ENCODE results near the gene TXLNB. TPM values are rescaled to one million over a fixed set of nuclear protein-coding genes. Genes with fewer than 3 reads are reported as not detected.

TXLNB gene
- polyA plus RNA-seq, 1 of the 3 experiments (the other 2 are of a cell fraction) = 0.12 TPM

- no peak for DNase-seq
- no peaks in the 10 kb centered on the region for H4K20me1 ChIP-seq (ENCODE audit: insufficient read depth)
- peaks cover 4% of the 10 kb centered on the region; the same call in 1 of the 2 replicates for H3K27me3 ChIP-seq (ENCODE audit: insufficient read depth)
- H3K36me3 ChIP-seq (replicated peaks in 1 of 2; ENCODE audit: control insufficient read depth in 1 of 2, insufficient read depth in 2 of 2, low read length in 1 of 2) = no peaks in the 10 kb centered on the region
- H3K4me1 ChIP-seq (ENCODE audit: control insufficient read depth in 1 of 2, insufficient read depth in 2 of 2, low read depth in 1 of 2, low read length in 1 of 2) = no peaks in the 10 kb centered on the region
- H3K4me3 ChIP-seq (ENCODE audit: low read depth in 2 of 2, low read length in 1 of 2) = no peak overlapping the region
- H3K9me2 ChIP-seq = no peaks in the 10 kb centered on the region
- ChIA-PET POLR2A (no interaction called here), CTCF (no interaction called here)
- H3F3A ChIP-seq (replicated peaks; ENCODE audit: insufficient read depth) = no peaks in the 10 kb centered on the region
- H2AFZ ChIP-seq (ENCODE audit: low read depth) = no peak overlapping the region
- 10% methylated on average over 5 of the region's 5 CpGs for WGBS (ENCODE audit: low lambda C conversion rate)
- H3K4me2 ChIP-seq = no peak overlapping the region
- H3K9me3 ChIP-seq = peaks cover 4% of the 10 kb centered on the region; the same call in 1 of the 2 replicates
- TF ChIP-seq USF2 (IDR thresholded peaks at IDR 0.05; ENCODE audit: borderline replicate concordance, low read depth, low read length) = no peak
- no peak for TF ChIP-seq RAD21 (IDR thresholded peaks at IDR 0.05; ENCODE audit: low read length)
- no peak for TF ChIP-seq REST (IDR thresholded peaks at IDR 0.05; ENCODE audit: low read depth, low read length)
- no peak for TF ChIP-seq POLR2AphosphoS5 (IDR thresholded peaks at IDR 0.05; ENCODE audit: low read depth, low read length)
- H3K79me2 ChIP-seq (ENCODE audit: insufficient read depth) = no peaks in the 10 kb centered on the region
- H3K27ac ChIP-seq (ENCODE audit: low read depth in 2 of 2, low read length in 1 of 2) = no peak overlapping the region
- no peak overlapping the region for H3K9ac ChIP-seq
These were observed 21.5 kb downstream of the TXLNB start for GRCh38 chr6:139270249-139270648.

GRCh38 chr6:139265512-139266190 lies 26.1 kb downstream of the TXLNB start:
- Histone ChIP-seq H3K27me3 (ENCODE audit: insufficient read depth) (peaks cover 25% of the 10 kb centered on the region; the same call in 1 of the 2 replicates), H3K9me2 (no peaks in the 10 kb centered on the region), H3K36me3 (replicated peaks in 1 of 2; ENCODE audit: control insufficient read depth in 1 of 2, insufficient read depth in 2 of 2, low read length in 1 of 2) (no peaks in the 10 kb centered on the region), H2AFZ (ENCODE audit: low read depth) (no peak overlapping the region), H3K9me3 (no peaks in the 10 kb centered on the region), H4K20me1 (ENCODE audit: insufficient read depth) (no peaks in the 10 kb centered on the region), H3K4me2 (no peak overlapping the region), H3K27ac (ENCODE audit: low read depth in 2 of 2, low read length in 1 of 2) (no peak overlapping the region), H3K4me3 (ENCODE audit: low read depth in 2 of 2, low read length in 1 of 2) (no peak overlapping the region), H3K4me1 (ENCODE audit: control insufficient read depth in 1 of 2, insufficient read depth in 2 of 2, low read depth in 1 of 2, low read length in 1 of 2) (no peaks in the 10 kb centered on the region), H3F3A (replicated peaks; ENCODE audit: insufficient read depth) (no peaks in the 10 kb centered on the region), H3K9ac (no peak overlapping the region), H3K79me2 (ENCODE audit: insufficient read depth) (no peaks in the 10 kb centered on the region)
- 12% methylated on average over 2 of the region's 2 CpGs for WGBS (ENCODE audit: low lambda C conversion rate)
- TF ChIP-seq NRF1 (IDR thresholded peaks at IDR 0.05; ENCODE audit: low read depth, low read length) (no peak), FOXM1 (IDR thresholded peaks at IDR 0.05; ENCODE audit: low read depth) (no peak), SMC3 (IDR thresholded peaks at IDR 0.05; ENCODE audit: low read depth, low read length) (no peak), MEF2A (IDR thresholded peaks at IDR 0.05; ENCODE audit: borderline replicate concordance, low read depth) (no peak), TEAD4 (IDR thresholded peaks at IDR 0.05; ENCODE audit: borderline replicate concordance, insufficient read depth) (no peak), FOXJ3 (CRISPR knock-in tag; IDR thresholded peaks at IDR 0.05) (no peak), USF1 (IDR thresholded peaks at IDR 0.05; ENCODE audit: borderline replicate concordance, low read depth) (no peak), ELF1 (IDR thresholded peaks at IDR 0.05) (no peak), EZH2phosphoT487 (IDR thresholded peaks at IDR 0.05; ENCODE audit: borderline replicate concordance, low read depth) (no peak), TAF1 (IDR thresholded peaks at IDR 0.05; ENCODE audit: borderline replicate concordance, low read depth, low read length) (no peak)
- no peak for DNase-seq
- ChIA-PET CTCF (no interaction called here), POLR2A (no interaction called here)
